ENCODE measurements around the gene TBPL2. TPM values are rescaled to one million over a fixed set of nuclear protein-coding genes. Genes with fewer than 3 reads are reported as not detected.

TBPL2 gene
- total RNA-seq, 1 experiment from 2014 or later = not detected

DNA sequence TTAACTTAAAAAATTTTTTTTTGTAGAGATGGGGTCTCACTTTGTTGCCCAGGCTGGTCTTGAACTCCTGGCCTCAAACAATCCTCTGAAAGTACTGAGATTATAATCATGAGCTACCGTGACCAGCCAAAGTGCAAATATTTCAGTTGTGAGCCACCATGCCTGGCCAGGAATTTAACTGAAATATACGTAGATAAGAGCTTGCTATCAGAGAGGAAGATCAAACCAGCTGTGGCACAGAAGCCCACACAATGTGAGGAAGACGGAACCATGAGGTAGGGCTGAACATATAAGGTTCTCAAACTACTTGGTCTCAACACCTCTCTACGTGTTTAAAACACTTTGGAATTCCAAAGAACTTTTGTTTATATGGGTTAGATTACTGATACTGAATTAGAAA is 57.9 kb downstream of the TBPL2 start:
- H3K4me1 ChIP-seq (ENCODE audit: insufficient read depth, low read length, poor library complexity, severe bottlenecking) = no peaks in the 10 kb centered on the region
- no peak overlapping the region for H3K27ac ChIP-seq (ENCODE audit: low read depth, low read length, poor library complexity, severe bottlenecking)
- H3K27me3 ChIP-seq (replicated peaks; ENCODE audit: insufficient read depth, low read depth, low read length, poor library complexity) = no peaks in the 10 kb centered on the region
- TF ChIP-seq EZH2 (IDR thresholded peaks at IDR 0.05; ENCODE audit: borderline replicate concordance, low read depth, low read length, poor library complexity, severe bottlenecking) = no peak
- TF ChIP-seq, protein P1, sequence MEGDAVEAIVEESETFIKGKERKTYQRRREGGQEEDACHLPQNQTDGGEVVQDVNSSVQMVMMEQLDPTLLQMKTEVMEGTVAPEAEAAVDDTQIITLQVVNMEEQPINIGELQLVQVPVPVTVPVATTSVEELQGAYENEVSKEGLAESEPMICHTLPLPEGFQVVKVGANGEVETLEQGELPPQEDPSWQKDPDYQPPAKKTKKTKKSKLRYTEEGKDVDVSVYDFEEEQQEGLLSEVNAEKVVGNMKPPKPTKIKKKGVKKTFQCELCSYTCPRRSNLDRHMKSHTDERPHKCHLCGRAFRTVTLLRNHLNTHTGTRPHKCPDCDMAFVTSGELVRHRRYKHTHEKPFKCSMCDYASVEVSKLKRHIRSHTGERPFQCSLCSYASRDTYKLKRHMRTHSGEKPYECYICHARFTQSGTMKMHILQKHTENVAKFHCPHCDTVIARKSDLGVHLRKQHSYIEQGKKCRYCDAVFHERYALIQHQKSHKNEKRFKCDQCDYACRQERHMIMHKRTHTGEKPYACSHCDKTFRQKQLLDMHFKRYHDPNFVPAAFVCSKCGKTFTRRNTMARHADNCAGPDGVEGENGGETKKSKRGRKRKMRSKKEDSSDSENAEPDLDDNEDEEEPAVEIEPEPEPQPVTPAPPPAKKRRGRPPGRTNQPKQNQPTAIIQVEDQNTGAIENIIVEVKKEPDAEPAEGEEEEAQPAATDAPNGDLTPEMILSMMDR (conservative IDR thresholded peaks at IDR 0.05; ENCODE audit: low read depth, low read length) = no peak
- no TSS peak for BruUV-seq (replicated peaks)
- intact Hi-C loops (cut with micrococcal nuclease; ENCODE audit: unreplicated experiment) = no loop called here
- no peak for DNase-seq (ENCODE audit: low spot score)
- no peak overlapping the region for H3K4me3 ChIP-seq (ENCODE audit: low read depth, low read length, poor library complexity, severe bottlenecking)
- POLR2A ChIA-PET (ENCODE audit: low non-redundant PET) = no interaction called here
- peaks cover 2% of the 10 kb centered on the region for H3K36me3 ChIP-seq (ENCODE audit: insufficient read depth, low read length, poor library complexity, severe bottlenecking)
- CTCF ChIA-PET = no interaction called here
- no peaks in the 10 kb centered on the region for H3K9me3 ChIP-seq (ENCODE audit: low read depth, low read length, poor library complexity, severe bottlenecking)

DNA sequence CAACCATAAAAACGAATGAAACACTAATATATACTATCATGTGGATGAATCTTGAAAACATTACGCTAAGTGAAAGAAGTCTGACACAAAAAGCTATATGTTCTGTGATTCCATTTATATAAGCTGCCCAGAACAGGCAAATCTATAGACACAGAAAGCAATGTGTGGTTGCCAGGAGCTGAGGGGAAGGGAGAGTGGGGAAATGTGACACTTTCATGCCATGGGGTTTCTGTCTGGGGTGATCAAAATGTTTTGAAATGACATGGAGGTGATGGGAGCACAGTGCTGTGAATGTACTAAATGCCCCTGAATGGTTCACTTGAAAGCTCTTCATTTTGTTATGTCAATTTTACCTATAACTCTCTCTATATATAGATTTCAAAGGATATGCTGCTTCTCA is 58.9 kb downstream of the TBPL2 start:
- H3K27ac ChIP-seq (ENCODE audit: low read depth, low read length, poor library complexity, severe bottlenecking) = no peak overlapping the region
- POLR2A ChIA-PET (ENCODE audit: low non-redundant PET) = interaction anchor here (0.5 kb wide), 1 partner anchor 11 kb away, joined by 10 read pairs; no protein-coding TSS in a partner anchor
- intact Hi-C loops (cut with micrococcal nuclease; ENCODE audit: unreplicated experiment) = no loop called here
- no peaks in the 10 kb centered on the region for H3K27me3 ChIP-seq (replicated peaks; ENCODE audit: insufficient read depth, low read depth, low read length, poor library complexity)
- H3K36me3 ChIP-seq (ENCODE audit: insufficient read depth, low read length, poor library complexity, severe bottlenecking) = peaks cover 2% of the 10 kb centered on the region
- no peak for DNase-seq (ENCODE audit: low spot score)
- no peak overlapping the region for H3K4me3 ChIP-seq (ENCODE audit: low read depth, low read length, poor library complexity, severe bottlenecking)
- H3K9me3 ChIP-seq (ENCODE audit: low read depth, low read length, poor library complexity, severe bottlenecking) = no peaks in the 10 kb centered on the region
- TF ChIP-seq, protein P1 (conservative IDR thresholded peaks at IDR 0.05; ENCODE audit: low read depth, low read length) = no peak
- no peak for TF ChIP-seq EZH2 (IDR thresholded peaks at IDR 0.05; ENCODE audit: borderline replicate concordance, low read depth, low read length, poor library complexity, severe bottlenecking)
- no TSS peak for BruUV-seq (replicated peaks)
- no peaks in the 10 kb centered on the region for H3K4me1 ChIP-seq (ENCODE audit: insufficient read depth, low read length, poor library complexity, severe bottlenecking)
- CTCF ChIA-PET = no interaction called here

DNA sequence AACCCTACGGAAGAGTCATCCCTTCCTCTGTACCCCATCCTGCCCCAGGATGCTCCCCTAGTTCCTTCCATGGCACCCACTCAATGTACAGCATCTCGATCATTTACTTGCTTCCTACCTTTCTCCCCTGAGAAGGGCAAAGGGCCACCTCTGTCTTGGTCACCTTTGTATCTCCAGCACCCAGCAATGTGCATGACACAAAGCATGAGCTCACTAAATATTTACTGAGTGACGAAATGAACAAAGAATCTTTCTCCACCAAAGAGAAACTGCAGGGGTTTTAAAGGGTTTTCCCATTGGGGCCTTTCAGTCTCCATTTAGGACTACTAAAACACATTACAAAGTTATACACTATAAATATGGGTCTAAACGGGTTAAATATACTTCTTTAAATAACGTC is 59.4 kb downstream of the TBPL2 start:
- POLR2A ChIA-PET (ENCODE audit: low non-redundant PET) = interaction anchor here (0.6 kb wide), 1 partner anchor 34 kb away, joined by 3 read pairs; no protein-coding TSS in a partner anchor
- BruUV-seq (replicated peaks) = no TSS peak
- Histone ChIP-seq H3K36me3 (ENCODE audit: insufficient read depth, low read length, poor library complexity, severe bottlenecking) (peaks cover 2% of the 10 kb centered on the region), H3K27ac (ENCODE audit: low read depth, low read length, poor library complexity, severe bottlenecking) (no peak overlapping the region), H3K4me1 (ENCODE audit: insufficient read depth, low read length, poor library complexity, severe bottlenecking) (no peaks in the 10 kb centered on the region), H3K27me3 (replicated peaks; ENCODE audit: insufficient read depth, low read depth, low read length, poor library complexity) (no peaks in the 10 kb centered on the region), H3K4me3 (ENCODE audit: low read depth, low read length, poor library complexity, severe bottlenecking) (no peak overlapping the region), H3K9me3 (ENCODE audit: low read depth, low read length, poor library complexity, severe bottlenecking) (no peaks in the 10 kb centered on the region)
- intact Hi-C loops (cut with micrococcal nuclease; ENCODE audit: unreplicated experiment) = no loop called here
- no peak for DNase-seq (ENCODE audit: low spot score)
- CTCF ChIA-PET = no interaction called here
- TF ChIP-seq, protein P1 (conservative IDR thresholded peaks at IDR 0.05; ENCODE audit: low read depth, low read length) = no peak
- TF ChIP-seq EZH2 (IDR thresholded peaks at IDR 0.05; ENCODE audit: borderline replicate concordance, low read depth, low read length, poor library complexity, severe bottlenecking) = no peak

All from A673 (cell line).